GM21515 (cell line): ENCODE data around the gene EGFL7.

Source experiments
- ATAC-seq: cut with Tn5 transposase; IDR thresholded peaks from one replicate; pipeline ENCODE4 v1.9.1; 2021; ENCODE audit not compliant: unreplicated experiment

EGFL7 gene

DNA sequence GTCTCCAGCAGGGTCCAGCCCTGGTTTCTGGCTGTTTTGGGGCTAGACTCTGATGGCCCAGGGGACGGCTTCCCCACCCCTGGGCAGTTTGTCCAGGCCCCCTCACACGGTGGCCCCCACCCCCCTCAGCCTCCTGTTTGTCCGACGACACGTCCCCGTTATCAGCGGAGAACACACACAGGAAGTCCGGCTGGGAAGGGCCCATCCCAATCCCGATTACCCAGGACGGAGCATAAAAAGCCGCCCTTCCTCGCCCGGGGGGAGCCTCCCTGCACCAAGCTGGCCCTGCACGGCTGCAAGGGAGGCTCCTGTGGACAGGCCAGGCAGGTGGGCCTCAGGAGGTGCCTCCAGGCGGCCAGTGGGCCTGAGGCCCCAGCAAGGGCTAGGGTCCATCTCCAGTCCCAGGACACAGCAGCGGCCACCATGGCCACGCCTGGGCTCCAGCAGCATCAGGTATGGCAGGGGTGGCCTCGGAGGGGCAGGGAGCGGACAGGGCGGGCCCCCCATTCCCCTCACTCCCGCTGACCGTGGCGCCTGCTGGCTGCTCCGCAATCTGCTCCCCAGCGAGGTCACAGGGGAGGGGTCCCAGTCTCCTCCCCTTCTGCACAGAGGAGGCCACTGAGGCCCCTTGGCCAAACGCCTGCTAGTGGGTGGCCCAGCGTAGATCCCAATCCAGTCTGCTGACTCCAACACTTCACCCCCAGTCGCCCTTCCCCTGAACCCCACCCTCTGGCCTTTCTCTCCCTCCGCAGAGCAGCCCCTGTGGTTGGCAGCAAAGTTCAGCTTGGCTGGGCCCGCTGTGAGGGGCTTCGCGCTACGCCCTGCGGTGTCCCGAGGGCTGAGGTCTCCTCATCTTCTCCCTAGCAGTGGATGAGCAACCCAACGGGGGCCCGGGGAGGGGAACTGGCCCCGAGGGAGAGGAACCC, at the start of gene EGFL7:
EGFL7 (plus strand) TSS at position 261 of the 926 bp plus-strand sequence. CDS start 5,367 bp downstream, outside the sequence.
- ATAC-seq: no peak

DNA sequence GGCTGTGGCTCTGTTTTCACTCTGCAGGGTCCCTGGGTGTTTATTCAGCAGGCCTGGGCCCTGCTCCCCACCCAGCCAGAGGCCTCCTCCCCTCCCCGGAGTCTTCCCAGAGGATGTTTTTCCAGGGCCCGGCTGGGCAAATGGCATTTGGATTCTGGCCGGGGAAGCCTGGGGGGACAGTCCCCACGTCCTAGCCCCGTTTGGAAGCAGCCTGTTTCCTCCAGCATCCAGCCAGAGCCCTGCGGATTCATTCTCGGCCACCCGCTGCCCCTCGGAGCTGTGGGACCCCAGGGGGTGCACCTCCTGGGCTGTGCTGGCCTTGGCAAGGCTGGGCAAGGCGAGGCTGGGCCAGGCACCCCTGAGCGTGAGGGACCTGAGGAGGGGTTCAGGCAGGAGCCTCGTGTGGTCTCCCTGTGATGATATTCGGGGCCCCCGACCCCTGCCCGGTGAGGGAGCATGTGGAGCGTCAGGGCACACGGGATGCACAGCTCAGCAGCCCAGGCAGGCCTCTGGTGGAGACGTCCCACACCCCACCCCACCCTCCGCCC, 48.8 kb upstream of the EGFL7 start:
- ATAC-seq: no peak

DNA sequence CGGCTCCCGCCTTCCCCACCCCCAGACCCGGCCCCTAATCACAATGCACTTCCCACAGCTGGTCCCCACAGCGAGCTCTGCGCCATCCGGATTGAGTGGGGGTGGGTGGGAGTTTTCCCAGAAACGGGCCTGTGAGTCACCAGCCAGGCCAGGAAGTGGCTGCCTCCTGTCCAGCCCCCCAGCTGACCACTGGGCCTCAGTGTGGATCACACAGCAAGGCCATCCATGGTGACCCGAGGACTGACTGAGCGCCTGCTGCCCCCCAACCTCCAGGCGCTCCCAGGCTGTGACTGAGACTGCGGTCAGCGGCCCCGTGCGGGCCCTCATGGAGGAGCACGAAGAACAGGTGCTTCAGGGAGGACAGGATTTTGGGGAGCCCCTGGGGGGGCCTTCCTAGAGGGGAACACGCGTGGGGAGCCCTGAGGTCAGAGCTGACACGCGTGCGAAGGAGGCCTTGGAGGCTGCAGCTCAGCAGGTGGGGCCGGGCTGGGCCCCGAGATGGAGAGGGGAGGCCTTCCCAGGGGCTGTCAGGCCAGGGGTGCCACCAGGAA, 48.3 kb upstream of the EGFL7 start:
- no peak for ATAC-seq

- ATAC-seq: no peak
These were observed 47.6 kb upstream of the EGFL7 start for GRCh38 chr9:136614967-136615623.

- ATAC-seq: no peak
These were observed 46.9 kb upstream of the EGFL7 start for GRCh38 chr9:136615631-136616306.

DNA sequence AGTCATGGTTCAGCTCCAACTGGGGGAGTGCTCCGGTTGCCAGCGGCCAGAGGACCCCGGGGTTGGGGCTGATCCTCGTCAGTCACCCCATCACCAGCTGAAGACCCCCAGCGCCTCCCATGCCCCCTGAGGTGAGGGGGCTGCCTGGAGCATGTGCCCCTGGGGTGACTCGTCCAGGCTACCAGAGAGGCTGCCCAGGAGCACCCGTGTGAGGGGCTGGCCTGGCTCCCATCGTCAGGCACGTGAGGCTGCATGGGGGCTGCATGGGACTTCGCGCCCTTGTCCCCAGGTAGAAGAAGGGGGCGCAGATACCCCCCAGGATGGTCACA, 46.4 kb upstream of the EGFL7 start:
- no peak for ATAC-seq

GRCh38 chr9:136616948-136617695, 45.6 kb upstream of the EGFL7 start:
- no peak for ATAC-seq

- no peak for ATAC-seq
These were observed 44.8 kb upstream of the EGFL7 start for GRCh38 chr9:136617746-136618579.

GRCh38 chr9:136618580-136619547, 43.9 kb upstream of the EGFL7 start:
- no peak for ATAC-seq

DNA sequence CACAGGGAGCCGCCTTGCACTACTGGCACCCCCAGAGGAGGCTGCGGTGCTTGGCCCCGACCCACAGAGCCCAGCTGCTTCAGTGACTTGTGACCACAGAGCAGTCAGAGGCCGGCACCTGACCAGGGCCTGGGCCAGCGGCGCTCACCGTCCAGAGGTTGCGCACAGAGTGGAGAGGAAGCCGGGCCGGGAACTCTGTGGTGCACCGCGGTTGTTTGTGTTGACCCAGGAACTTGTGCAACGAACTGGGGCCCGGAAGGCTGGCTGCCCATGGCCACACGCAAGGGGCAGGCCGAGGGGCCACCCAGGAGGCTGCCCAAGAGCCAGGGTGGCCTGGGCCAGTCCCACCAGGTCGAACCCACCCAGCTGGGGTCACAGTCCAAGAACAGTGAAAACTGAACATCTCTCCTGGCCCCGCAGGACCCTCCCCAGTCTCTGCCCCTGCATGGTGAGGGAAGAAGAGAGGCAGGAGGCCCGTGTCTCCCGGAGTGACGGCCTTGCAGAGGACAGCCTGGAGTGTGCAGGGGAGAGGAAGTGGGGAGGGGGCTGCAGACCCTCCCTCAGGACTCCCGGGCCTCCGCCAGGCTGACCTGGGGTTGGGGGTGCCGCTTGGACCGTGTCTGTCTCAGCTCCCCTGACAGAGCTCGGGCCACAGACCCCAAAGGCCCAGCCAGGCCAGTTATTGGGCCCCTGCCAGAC, 42.8 kb upstream of the EGFL7 start:
- ATAC-seq: no peak

- no peak for ATAC-seq
These were observed 42.2 kb upstream of the EGFL7 start for GRCh38 chr9:136620441-136621018.

DNA sequence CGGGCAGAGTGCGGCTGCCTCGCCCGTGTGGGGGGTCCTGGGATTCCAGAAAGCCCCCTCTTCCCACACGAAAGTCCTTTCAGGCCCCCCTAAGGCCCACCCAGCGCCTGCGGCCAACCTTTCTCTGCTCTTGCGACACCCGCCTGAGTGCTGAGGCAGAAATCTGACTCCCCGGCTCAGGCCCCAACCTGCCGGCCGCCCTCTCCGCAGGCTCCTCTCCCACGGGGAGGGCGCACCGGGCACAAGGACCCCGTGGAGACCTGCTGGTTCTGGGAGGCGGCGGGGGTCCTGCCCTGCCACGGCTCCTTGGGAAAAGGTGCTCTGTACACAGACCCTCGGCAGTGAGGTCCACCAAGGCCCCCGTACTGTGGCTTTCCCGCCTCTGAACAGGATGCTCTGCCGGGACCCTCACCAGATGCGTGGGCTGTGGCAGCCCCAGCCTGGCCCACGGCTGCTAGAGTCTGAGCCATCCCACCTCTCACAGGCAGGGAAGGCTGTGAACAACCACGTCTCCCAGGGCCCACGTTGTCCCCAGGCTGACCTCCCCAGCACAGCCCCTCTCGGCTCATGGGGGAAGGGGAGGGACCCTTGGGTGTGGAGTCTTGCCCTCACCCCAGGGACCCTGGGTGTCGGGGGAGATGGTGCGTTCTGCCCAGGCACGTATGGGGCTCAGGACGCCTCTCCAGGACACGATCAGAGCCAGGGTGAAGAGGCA, 41.5 kb upstream of the EGFL7 start:
- ATAC-seq: no peak

- no peak for ATAC-seq
These were observed 41.0 kb upstream of the EGFL7 start for GRCh38 chr9:136621734-136622093.

DNA sequence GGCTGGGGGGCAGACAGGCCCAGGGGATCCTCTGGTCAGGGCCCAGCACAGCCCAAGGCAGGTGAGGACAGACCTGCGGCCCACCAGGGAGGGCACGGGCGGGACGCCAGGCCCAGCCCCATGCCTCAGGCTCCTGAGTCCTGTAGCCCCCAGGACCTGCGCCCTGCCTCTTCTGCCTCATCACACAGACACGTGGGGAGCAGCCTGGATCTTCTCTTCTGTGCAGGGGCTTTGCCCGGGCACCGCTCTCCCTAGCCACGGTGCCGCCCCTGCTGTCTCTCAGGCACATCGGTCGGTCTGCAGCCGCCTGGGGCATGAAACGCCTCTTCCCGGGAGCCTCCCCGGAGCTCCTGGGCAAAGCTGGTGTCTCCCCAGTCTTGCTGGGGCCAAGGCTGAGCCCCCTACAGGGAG, 40.2 kb upstream of the EGFL7 start:
- no peak for ATAC-seq

DNA sequence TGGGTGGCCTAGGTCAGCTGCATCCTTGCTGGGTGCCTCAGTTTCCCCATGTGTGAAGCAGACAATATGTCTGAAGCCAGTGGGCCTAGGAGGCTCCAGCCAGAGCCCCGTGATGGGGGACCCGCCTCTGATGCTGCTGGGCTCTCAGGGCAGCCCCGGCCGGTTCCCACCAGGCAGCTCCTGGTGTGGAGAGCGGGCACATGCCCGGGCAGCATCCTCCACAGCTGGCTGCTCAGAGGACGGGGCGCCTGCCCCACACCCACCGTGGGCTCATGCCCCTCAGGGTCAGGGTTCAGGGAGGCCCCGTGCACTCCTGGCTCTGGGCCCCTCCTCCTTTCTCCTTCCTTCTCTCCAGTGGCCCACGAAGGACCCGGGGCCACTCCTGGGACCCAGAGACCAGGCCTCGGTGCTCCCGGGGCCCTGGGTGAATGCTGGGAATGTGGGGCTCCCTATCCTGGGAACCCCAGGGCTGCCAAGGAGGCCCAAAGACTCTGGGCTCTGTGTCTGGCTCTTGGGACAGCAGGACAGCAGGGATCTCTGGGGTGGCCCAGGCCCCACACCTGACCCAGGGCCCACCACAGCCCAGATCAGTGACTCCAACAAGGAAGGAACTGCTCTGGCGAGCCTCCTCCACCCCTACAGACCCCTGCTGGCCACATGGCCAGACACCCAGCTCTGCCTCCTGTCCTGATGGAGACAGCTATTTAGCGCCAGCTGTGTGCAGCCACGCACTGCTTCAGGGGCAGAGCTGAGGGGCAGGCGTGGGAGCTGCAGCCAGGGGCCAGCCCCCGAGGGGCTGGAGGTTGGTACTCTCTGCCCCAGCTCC, 39.5 kb upstream of the EGFL7 start:
- ATAC-seq: no peak

DNA sequence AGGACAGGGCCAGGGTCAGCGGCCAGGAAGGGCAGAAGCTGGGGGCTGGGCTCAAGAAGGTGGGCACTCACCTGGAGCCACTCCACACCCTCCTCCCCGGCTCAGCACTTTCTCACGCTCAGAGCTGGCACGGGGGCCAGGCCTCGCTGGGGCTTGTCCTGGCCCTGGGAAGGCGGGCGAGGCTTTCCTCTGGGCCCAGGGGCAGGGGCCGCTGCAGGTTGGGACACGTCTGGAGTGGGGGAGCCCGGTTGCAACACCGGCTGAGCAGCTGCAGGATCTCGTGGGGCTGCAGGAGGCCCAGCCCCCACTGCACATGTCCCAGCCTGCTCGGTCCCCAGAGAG, 38.9 kb upstream of the EGFL7 start:
- ATAC-seq: no peak
